Measurements from ENCODE around the gene HAP1. TPM values are rescaled to one million over a fixed set of nuclear protein-coding genes. Genes with fewer than 3 reads are reported as not detected.
"Not testable (repeated sequence)": the region's sequence is repeated elsewhere in the genome, so short reads cannot be mapped to it uniquely, and the experiment has no call there.

Gene HAP1
- total RNA-seq, 2 experiments from 2014 or later: 0.07 to 0.09 TPM

- ChIA-PET CTCF (interaction anchor here (0.8 to 9.4 kb wide), 10 partner anchors 10 to 492 kb away, joined by 3 to 117 read pairs (median 6); partner anchors contain the start of genes DNAJC7 and JUP), POLR2A (interaction anchor here (0.9 to 8.4 kb wide), 24 partner anchors 9 to 1404 kb away, joined by 3 to 182 read pairs (median 5); partner anchors contain the start of genes ACLY and KLHL11)
- Mint-ChIP-seq H3K9me3 (no peaks in the 10 kb centered on the region), H3K27ac (peak overlapping the region; percentile 93), H3K4me3 (peak overlapping the region; percentile 97), H3K27me3 (no peaks in the 10 kb centered on the region), H3K4me1 (ENCODE audit: low read depth) (peaks cover 26% of the 10 kb centered on the region), H3K36me3 (ENCODE audit: low read depth) (peaks cover 47% of the 10 kb centered on the region)
- ATAC-seq (no peak), DNase-seq (peak; percentile 77)
- TF ChIP-seq, protein P1, sequence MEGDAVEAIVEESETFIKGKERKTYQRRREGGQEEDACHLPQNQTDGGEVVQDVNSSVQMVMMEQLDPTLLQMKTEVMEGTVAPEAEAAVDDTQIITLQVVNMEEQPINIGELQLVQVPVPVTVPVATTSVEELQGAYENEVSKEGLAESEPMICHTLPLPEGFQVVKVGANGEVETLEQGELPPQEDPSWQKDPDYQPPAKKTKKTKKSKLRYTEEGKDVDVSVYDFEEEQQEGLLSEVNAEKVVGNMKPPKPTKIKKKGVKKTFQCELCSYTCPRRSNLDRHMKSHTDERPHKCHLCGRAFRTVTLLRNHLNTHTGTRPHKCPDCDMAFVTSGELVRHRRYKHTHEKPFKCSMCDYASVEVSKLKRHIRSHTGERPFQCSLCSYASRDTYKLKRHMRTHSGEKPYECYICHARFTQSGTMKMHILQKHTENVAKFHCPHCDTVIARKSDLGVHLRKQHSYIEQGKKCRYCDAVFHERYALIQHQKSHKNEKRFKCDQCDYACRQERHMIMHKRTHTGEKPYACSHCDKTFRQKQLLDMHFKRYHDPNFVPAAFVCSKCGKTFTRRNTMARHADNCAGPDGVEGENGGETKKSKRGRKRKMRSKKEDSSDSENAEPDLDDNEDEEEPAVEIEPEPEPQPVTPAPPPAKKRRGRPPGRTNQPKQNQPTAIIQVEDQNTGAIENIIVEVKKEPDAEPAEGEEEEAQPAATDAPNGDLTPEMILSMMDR (IDR thresholded peaks at IDR 0.05): peak; percentile 94
- intact Hi-C loops (cut with micrococcal nuclease): no loop called here
These were observed 44.7 kb downstream of the HAP1 start for GRCh38 chr17:41689497-41690299.

- H3K4me3 Mint-ChIP-seq: peak within 1 kb of the TSS; percentile 97
- ATAC-seq (peak; percentile 77), DNase-seq (peak; percentile 100)
- POLR2A ChIA-PET: interaction anchor here (0.6 to 8.4 kb wide), 23 partner anchors 10 to 1129 kb away, joined by 3 to 182 read pairs (median 5); partner anchors contain the start of genes ACLY and KLHL11
- CTCF ChIA-PET: interaction anchor here (0.6 to 9.4 kb wide), 11 partner anchors 10 to 493 kb away, joined by 3 to 117 read pairs (median 6); partner anchors contain the start of gene JUP
- intact Hi-C loops (cut with micrococcal nuclease): no loop called here
- TF ChIP-seq, protein P1 (IDR thresholded peaks at IDR 0.05): no peak
- H3K36me3 Mint-ChIP-seq (ENCODE audit: low read depth): peaks cover 45% of the 10 kb centered on the region
- no peaks in the 10 kb centered on the region for H3K27me3 Mint-ChIP-seq
- peaks cover 26% of the 10 kb centered on the region for H3K4me1 Mint-ChIP-seq (ENCODE audit: low read depth)
- H3K27ac Mint-ChIP-seq: peak within 1 kb of the TSS; percentile 93
- H3K9me3 Mint-ChIP-seq: no peaks in the 10 kb centered on the region
These were observed 45.6 kb downstream of the HAP1 start, which contains the start of gene EIF1 for GRCh38 chr17:41688641-41689496. Gene EIF1, plus strand, starts transcription at chr17:41688885. Its CDS starts 154 bp downstream, at chr17:41689039.

DNA sequence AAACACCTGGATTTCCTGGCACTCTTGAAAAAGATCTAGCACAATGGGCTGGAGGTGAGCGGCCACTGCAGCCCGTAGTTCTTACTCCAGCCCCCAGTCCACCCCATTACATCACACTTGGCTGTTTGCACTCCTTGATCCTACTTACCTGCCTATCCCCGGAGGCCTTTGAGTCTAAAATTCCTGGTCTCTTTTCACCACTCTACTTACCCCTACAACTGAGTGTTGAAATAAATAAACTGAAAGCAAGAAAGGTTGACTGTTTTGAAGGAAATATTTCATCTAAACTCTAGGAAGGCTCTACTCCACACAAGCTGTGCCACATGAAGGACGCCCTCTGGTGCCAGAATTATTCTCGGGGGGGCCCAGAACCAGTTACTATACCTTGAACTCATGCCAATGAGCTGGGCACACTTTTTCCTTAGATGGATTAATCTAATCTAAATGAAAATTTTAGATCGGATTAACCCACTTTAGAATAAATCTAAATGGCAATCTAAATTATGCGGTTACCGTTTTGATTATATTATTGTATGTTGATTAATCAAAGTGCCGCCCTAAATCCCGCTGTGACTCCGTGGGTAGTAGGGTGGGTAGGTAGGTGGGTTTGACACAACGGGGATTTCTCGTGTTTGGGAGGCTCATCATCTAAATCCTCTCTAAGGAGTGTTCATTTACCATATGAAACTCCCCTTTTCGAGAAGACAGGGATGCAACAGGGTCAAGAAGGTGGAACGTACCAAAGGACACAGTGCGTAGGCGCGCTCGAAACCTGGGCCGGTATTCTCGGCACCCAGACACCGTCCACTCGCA, 46.4 kb downstream of the HAP1 start:
- TF ChIP-seq, protein P1 (IDR thresholded peaks at IDR 0.05): peak; percentile 44
- ATAC-seq (peak; percentile 8), DNase-seq (peak; percentile 82)
- Mint-ChIP-seq H3K9me3 (no peaks in the 10 kb centered on the region), H3K4me1 (ENCODE audit: low read depth) (peaks cover 26% of the 10 kb centered on the region), H3K36me3 (ENCODE audit: low read depth) (peaks cover 40% of the 10 kb centered on the region), H3K4me3 (peak overlapping the region; percentile 97), H3K27me3 (no peaks in the 10 kb centered on the region), H3K27ac (peak overlapping the region; percentile 93)
- CTCF ChIA-PET: interaction anchor here (0.6 to 9.4 kb wide), 7 partner anchors 9 to 494 kb away, joined by 3 to 117 read pairs (median 6); partner anchors contain the start of gene JUP
- POLR2A ChIA-PET: interaction anchor here (0.6 to 8.4 kb wide), 14 partner anchors 9 to 1128 kb away, joined by 3 to 182 read pairs (median 5); no protein-coding TSS in a partner anchor
- intact Hi-C loops (cut with micrococcal nuclease): no loop called here

GRCh38 chr17:41686281-41686680, 48.2 kb downstream of the HAP1 start:
- Mint-ChIP-seq H3K36me3 (ENCODE audit: low read depth) (peaks cover 24% of the 10 kb centered on the region), H3K4me3 (no peak overlapping the region), H3K9me3 (no peaks in the 10 kb centered on the region), H3K27ac (no peak overlapping the region), H3K4me1 (ENCODE audit: low read depth) (peaks cover 25% of the 10 kb centered on the region), H3K27me3 (no peaks in the 10 kb centered on the region)
- no peak for DNase-seq
- TF ChIP-seq, protein P1 (IDR thresholded peaks at IDR 0.05): no peak
- CTCF ChIA-PET: interaction anchor here (1.9 to 9.4 kb wide), 2 partner anchors 9 to 22 kb away, joined by 10 to 117 read pairs; no protein-coding TSS in a partner anchor
- ATAC-seq: no peak
- POLR2A ChIA-PET: no interaction called here
- intact Hi-C loops (cut with micrococcal nuclease): no loop called here

DNA sequence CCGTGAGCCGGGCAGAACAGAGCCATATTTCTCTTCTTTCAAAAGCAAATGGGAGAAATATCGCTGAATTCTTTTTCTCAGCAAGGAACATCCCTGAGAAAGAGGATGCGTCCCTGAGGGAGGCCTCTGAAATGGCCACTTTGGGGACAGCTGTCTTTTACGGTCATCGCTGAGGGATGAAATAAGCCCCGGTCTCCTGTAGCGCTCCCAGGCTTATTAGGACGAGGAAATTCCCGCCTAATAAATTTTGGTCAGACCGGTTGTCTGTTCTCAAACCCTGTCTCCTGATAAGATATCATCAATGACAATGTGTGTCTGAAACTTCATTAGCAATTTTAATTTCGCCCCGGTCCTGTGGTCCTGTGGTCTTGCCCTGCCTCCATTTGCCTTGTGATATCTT, 48.7 kb downstream of the HAP1 start:
- ATAC-seq; H3K9me3 Mint-ChIP-seq; POLR2A ChIA-PET; DNase-seq; intact Hi-C loops (cut with micrococcal nuclease); H3K27me3 Mint-ChIP-seq; H3K27ac Mint-ChIP-seq; H3K4me3 Mint-ChIP-seq: not testable (repeated sequence)
- H3K4me1 Mint-ChIP-seq (ENCODE audit: low read depth): peaks cover 20% of the 10 kb centered on the region
- H3K36me3 Mint-ChIP-seq (ENCODE audit: low read depth): peaks cover 19% of the 10 kb centered on the region
- CTCF ChIA-PET: interaction anchor here (1.9 to 9.4 kb wide), 2 partner anchors 10 to 21 kb away, joined by 10 to 117 read pairs; no protein-coding TSS in a partner anchor
